IPS DF 19.7 (cell line): Measurements from ENCODE around the gene ACSM2A.
"Not testable (repeated sequence)": the region's sequence is repeated elsewhere in the genome, so short reads cannot be mapped to it uniquely, and the experiment has no call there.

ENCODE experiments used
- DNase-seq: peaks from one replicate; pipeline ENCODE4 v3.0.0-alpha.2; 2013; ENCODE audit warnings: low read depth, low spot score

Gene ACSM2A, protein sequence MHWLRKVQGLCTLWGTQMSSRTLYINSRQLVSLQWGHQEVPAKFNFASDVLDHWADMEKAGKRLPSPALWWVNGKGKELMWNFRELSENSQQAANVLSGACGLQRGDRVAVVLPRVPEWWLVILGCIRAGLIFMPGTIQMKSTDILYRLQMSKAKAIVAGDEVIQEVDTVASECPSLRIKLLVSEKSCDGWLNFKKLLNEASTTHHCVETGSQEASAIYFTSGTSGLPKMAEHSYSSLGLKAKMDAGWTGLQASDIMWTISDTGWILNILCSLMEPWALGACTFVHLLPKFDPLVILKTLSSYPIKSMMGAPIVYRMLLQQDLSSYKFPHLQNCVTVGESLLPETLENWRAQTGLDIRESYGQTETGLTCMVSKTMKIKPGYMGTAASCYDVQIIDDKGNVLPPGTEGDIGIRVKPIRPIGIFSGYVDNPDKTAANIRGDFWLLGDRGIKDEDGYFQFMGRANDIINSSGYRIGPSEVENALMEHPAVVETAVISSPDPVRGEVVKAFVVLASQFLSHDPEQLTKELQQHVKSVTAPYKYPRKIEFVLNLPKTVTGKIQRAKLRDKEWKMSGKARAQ

GRCh38 chr16:20451364-20451763, at the start of gene ACSM2A:
Gene ACSM2A, plus strand, starts transcription at chr16:20451521. Its CDS starts 8,594 bp downstream, at chr16:20460115.
- DNase-seq, result not testable (repeated sequence)

- no peak for DNase-seq
These were observed 48.7 kb upstream of the ACSM2A start for GRCh38 chr16:20402651-20403050.

GRCh38 chr16:20404637-20405036, 46.7 kb upstream of the ACSM2A start, which contains the start of gene PDILT:
Gene PDILT, minus strand, starts transcription at chr16:20404737. Its CDS starts 5,437 bp downstream, at chr16:20399300.
- DNase-seq, result no peak

- no peak for DNase-seq
These were observed 41.8 kb upstream of the ACSM2A start, which contains the start of gene ACSM5 for GRCh38 chr16:20409398-20410120. Gene ACSM5, plus strand, starts transcription at chr16:20409534. Its CDS starts 1,951 bp downstream, at chr16:20411485.

DNA sequence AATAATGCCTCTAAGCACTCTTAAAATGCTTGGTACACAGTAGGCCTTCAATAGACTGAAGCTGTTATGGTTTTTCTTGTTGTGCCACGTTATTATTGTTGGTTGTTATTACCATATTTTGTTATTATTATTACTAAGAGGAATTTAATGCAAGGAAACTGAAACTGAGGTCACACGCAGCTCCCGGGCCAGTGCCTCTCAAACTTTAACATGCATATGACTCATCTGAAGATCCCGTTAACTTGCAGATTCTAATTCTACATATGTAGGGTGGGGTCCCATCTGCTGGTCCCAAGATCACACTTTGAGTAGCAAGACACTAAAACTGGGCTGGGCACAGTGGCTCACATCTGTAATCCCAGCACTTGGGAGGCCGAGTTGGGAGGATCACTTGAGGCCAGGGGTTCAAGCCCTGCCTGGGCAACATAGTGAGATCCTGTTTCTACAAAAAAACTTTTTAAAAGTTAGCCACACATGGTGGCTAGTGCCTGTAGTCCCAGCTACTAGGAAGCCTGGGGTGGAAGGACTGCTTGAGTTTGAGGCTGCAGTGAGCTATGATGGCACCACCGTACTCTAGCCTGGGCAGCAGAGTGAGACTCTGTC, 41.1 kb upstream of the ACSM2A start:
- no peak for DNase-seq

DNA sequence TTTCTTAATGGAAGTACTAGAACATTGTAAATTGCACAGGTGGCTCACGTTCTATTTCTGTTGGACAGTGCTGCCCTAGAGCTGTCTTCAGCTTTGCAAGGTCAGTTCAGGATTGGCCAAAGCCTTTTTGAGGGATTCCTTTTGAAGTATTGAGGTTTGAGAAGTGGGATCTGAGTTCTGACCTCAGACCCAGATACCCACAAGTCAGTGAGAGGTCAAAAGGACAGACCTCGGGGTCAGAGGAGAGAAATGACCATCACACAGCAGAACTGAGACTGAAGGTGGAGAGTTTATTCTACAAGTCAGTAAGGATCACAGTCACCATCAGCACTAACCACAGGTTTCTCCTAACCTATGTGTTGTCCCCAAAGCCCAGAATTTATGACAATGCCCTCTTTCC, 40.3 kb upstream of the ACSM2A start:
- DNase-seq, result no peak

GRCh38 chr16:20415541-20415940, 35.8 kb upstream of the ACSM2A start:
- DNase-seq, result no peak

GRCh38 chr16:20419093-20419492, 32.2 kb upstream of the ACSM2A start:
- not testable (repeated sequence) for DNase-seq

- DNase-seq, result not testable (repeated sequence)
These were observed 29.6 kb upstream of the ACSM2A start for GRCh38 chr16:20421748-20422147.

GRCh38 chr16:20423772-20424128, 27.6 kb upstream of the ACSM2A start:
- DNase-seq, result not testable (repeated sequence)

DNA sequence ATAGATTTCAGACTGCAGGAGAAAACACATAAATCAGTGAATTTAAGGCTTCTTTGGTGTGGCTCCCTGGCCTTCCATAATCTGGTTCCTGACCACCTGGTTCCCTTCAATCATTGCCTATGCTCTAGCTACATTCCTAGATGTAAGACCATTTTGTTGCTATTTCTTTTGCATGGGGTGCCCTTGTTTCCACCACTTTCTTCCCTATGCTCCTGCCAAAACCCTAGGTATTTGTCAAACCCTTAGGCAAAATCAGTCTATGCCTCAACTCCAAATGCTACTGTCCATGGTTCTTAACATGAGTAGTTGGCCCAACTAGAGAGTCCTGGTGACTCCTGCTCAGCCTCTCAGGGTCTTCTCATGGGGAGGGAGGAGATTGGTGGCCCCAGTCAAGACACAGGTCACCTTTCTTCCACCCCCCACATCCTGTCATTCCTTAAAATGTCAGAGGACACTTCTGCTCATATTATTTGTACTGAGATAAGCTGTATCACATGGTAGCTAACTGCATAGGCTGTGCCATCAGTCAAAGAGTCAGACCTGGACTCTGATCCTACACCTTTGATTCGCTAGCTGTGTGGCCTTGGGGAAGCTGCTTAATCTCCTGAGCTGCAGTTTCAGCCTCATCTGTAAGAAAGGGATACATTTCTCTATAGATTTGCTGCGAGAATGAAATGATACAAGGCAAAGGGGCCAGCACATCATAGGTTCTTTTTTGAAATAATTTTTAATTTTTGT, 27.0 kb upstream of the ACSM2A start:
- DNase-seq, result no peak

- not testable (repeated sequence) for DNase-seq
These were observed 23.9 kb upstream of the ACSM2A start for GRCh38 chr16:20427401-20427797.

DNA sequence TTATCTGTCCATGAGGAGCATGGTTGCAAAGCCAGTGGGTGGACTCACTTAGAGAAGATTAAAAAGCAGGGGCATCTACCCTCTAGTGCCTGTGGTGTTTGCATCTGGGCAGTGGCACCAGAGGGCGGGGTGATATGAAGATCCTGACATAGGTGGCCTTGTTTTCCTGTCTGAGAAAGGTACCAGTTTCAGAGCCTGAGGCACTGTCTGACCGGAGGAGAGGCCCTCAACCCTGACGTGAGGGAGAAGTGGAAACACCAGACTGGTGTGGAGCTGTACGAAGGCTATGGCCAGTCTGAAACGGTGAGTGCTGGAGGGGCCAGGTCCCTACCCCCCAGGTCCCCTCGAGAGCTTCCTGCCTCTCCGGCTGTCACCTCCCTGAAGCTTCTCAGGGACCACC, 21.8 kb upstream of the ACSM2A start:
- DNase-seq, result not testable (repeated sequence)

DNA sequence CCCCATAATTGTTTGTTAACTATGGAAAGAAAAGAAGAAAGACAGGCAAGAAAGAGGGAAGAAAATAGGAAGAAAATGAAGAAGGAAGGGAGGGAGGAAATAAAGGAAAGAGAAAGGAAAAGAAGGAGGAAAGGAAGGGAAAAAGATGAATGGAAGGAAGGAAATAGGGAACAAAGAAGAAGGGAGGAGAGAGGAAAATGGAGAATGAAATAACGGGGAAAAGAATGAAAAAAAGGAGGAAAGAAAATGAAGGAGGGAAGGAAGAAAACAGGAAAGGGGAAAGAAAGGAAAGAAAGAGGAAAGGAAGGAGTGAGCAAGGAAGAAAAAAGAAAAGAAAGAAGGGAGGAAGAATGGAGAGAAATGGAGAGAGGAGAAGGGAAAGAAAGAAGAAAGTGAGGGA, 20.8 kb upstream of the ACSM2A start:
- DNase-seq, result not testable (repeated sequence)

GRCh38 chr16:20430948-20431347, 20.4 kb upstream of the ACSM2A start:
- DNase-seq, result no peak

DNA sequence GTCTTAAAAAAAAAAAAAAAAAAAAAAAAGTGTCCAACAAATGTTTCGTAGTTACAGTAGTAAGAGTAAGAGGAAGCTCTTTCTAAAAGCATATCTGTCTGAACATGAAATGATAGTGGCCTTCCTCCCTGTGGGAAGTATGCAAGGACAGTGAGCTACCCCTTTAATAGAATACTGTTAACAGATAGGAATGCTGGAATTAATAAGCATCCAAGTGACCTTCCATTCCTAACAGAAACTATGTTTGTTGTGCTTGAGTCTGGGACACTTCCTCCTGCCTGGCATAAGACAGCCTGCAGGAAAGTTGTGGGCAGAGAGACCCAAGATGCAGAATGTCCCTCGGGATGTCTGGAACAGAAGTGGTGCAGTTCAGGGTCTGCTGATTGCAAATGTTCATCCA, 12.4 kb upstream of the ACSM2A start:
- not testable (repeated sequence) for DNase-seq

GRCh38 chr16:20439820-20440231, 11.5 kb upstream of the ACSM2A start:
- DNase-seq, result not testable (repeated sequence)

GRCh38 chr16:20440731-20441130, 10.6 kb upstream of the ACSM2A start:
- not testable (repeated sequence) for DNase-seq

DNA sequence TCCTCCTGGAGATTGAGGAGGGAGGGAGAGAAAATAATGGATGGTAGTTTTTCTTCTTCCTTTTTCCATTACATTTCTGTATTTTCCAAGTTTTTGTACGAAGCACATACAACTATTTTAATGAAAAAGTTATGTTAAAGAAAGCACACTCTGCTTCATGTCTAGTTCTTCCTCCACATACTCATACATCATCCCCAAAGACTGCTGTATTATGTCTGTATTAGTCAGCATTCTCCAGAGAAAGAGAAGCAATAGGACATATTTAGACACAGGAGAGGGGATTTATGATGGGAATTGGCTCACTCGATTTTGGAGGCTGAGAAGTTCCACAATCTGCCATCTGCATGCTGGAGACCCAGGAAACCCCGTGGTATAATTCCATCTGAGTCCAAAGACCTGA, 10.1 kb upstream of the ACSM2A start:
- DNase-seq, result no peak

DNA sequence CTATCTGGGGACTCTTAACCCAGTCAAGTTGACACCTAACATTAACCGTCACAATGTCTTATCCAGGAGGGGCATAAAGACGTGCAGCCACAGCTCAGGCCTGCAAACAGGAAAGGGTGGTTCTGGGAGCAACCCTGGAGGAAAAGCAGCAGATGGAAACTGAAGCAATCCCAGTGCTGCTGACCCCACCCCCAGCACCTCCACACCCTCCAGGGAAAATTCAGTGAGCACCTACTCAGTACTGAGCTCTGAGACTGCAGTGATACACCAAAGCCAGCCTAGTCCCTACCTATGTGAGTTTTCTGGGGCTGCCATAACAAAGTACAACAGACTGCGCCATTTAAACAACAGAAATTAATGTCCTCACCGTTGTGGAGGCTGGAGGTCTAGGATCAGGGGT, 9.5 kb upstream of the ACSM2A start:
- DNase-seq, result not testable (repeated sequence)
